SK-N-SH (cell line): ENCODE data around the gene SEPTIN12.

Experiments
- EP300 ChIP-seq, 2 experiments: IDR thresholded peaks; 2 replicates each; pipeline versions ENCODE4 v1.4.0 to v1.6.1; 2012; ENCODE audit warnings: borderline replicate concordance in 1 of 2, low read depth in 1 of 2, low read length in 1 of 2
- EZH2phosphoT487 ChIP-seq: fragments of 200-600 bp; sonication (generic); IDR thresholded peaks from 2 replicates; pipeline ENCODE4 v1.6.1; 2017; ENCODE audit warnings: low read depth, mixed run types, mild to moderate bottlenecking, antibody characterized with exemption, moderate library complexity, borderline replicate concordance
- MXI1 ChIP-seq: IDR thresholded peaks from 2 replicates; pipeline ENCODE4 v1.6.1; 2012; ENCODE audit warnings: mild to moderate bottlenecking, low read depth, low read length, improper control_type of control experiment
- NFIC ChIP-seq: IDR thresholded peaks from 2 replicates; pipeline ENCODE4 v1.4.0; 2012; ENCODE audit warnings: borderline replicate concordance
- NRF1 ChIP-seq: IDR thresholded peaks from 2 replicates; pipeline ENCODE4 v1.6.1; 2012; ENCODE audit warnings: low read depth, mild to moderate bottlenecking, low read length
- RAD21 ChIP-seq: IDR thresholded peaks from 2 replicates; pipeline ENCODE4 v1.6.1; 2012; ENCODE audit warnings: mild to moderate bottlenecking, low read length
- RCOR1 ChIP-seq: fragments of 150-350 bp; IDR thresholded peaks from 2 replicates; pipeline ENCODE4 v1.6.1; 2017; ENCODE audit warnings: antibody characterized with exemption, low read length
- SIN3A ChIP-seq: IDR thresholded peaks from 2 replicates; pipeline ENCODE4 v1.6.1; 2012; ENCODE audit warnings: low read depth, mild to moderate bottlenecking, low read length, moderate library complexity, borderline replicate concordance
- SMC3 ChIP-seq: IDR thresholded peaks from 2 replicates; pipeline ENCODE4 v1.6.1; 2012; ENCODE audit warnings: low read depth, low read length, improper control_type of control experiment
- TAF1 ChIP-seq: IDR thresholded peaks from 2 replicates; pipeline ENCODE4 v1.6.1; 2012; ENCODE audit warnings: low read depth, mild to moderate bottlenecking, low read length, moderate library complexity, borderline replicate concordance
- YY1 ChIP-seq: IDR thresholded peaks from 2 replicates; pipeline ENCODE4 v1.4.0; 2012; ENCODE audit warnings: low read depth, mild to moderate bottlenecking
- TF ChIP-seq, protein P1 (sequence below): fragments of 200-600 bp; sonication (generic); IDR thresholded peaks from 2 replicates; pipeline ENCODE4 v1.6.1; 2017; ENCODE audit warnings: antibody characterized with exemption, mild to moderate bottlenecking, moderate library complexity

DNA sequence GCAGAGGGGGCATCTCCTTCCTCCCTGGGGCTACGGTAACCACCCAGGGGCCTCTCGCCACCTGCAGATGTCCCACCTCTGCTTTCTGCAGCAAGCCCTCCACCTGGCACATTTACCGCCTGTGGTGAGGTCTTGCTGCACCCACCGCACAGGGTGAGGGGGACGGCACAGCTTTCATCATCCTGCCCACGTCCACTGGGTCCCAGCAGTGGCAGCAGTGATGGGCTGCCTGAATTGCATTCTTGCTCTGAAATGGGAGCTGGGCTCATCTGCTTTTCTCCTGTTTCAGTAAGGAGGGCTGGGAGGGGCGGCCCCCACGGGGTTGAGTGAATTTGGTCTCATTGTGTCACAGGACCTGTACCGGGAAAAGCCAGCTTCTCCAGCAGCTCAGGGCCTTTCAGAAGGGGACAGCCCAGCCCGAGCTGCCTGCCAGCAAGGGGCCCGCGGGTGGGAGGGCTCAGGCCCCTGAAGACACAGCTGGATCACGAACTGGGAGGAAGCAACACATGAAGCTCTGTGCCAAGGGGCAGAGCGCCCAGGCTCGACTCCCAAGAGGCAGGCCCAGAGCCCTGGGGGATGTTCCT, 41.1 kb downstream of the SEPTIN12 start:
- TF ChIP-seq, protein P1, sequence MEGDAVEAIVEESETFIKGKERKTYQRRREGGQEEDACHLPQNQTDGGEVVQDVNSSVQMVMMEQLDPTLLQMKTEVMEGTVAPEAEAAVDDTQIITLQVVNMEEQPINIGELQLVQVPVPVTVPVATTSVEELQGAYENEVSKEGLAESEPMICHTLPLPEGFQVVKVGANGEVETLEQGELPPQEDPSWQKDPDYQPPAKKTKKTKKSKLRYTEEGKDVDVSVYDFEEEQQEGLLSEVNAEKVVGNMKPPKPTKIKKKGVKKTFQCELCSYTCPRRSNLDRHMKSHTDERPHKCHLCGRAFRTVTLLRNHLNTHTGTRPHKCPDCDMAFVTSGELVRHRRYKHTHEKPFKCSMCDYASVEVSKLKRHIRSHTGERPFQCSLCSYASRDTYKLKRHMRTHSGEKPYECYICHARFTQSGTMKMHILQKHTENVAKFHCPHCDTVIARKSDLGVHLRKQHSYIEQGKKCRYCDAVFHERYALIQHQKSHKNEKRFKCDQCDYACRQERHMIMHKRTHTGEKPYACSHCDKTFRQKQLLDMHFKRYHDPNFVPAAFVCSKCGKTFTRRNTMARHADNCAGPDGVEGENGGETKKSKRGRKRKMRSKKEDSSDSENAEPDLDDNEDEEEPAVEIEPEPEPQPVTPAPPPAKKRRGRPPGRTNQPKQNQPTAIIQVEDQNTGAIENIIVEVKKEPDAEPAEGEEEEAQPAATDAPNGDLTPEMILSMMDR: no peak
- no peak for TF ChIP-seq SIN3A
- TF ChIP-seq TAF1: no peak
- no peak for TF ChIP-seq RAD21
- TF ChIP-seq YY1: no peak
- no peak for TF ChIP-seq EP300 (IDR thresholded peaks at IDR 0.05; ENCODE audit: borderline replicate concordance in 1 of 2, low read depth in 1 of 2, low read length in 1 of 2)
- TF ChIP-seq EZH2phosphoT487: no peak
- TF ChIP-seq RCOR1: no peak
- TF ChIP-seq NRF1: no peak
- no peak for TF ChIP-seq NFIC
- TF ChIP-seq MXI1: no peak
- TF ChIP-seq SMC3: no peak
